ENCODE data around the gene LDAH. TPM values are rescaled to one million over a fixed set of nuclear protein-coding genes. Genes with fewer than 3 reads are reported as not detected.
A peak's percentile ranks its signal among the peaks of the same experiment; 100 is the strongest.

Gene LDAH
- polyA plus RNA-seq, 1 donor = 28.0 TPM

DNA sequence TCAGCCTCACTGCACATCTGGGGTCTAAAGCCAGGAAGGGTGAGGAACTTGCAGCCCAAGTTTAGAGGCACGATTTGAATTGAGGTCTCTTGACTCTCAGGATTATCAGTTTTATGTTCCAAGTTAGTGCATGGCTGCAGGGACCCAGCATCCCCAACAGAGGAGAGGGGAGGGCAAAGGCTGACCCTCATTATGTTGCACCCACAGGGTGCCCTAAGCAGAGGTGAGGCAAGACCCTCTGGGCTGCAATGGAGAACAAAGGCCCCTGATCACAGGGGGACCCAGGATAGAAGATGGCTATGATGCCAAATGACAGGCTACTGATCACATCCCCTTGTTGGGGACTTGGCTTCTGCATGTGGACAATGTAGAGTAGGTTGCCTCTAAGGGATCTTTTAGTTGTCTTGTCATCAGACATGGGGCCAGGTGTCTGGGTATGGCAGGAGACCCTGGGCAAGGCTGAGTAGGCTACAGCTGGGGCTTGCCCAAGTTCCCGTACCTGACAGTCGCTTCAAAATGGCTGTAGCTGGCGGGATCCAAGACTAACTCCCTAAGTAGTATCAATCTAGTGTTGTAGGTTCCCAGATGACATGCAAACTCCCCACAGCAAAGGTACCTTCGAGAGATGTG, 160.5 kb downstream of the LDAH start:
- Histone ChIP-seq H3K27me3 (ENCODE audit: control insufficient read depth, insufficient read depth, low read length) (peaks cover 78% of the 10 kb centered on the region), H3K27ac (ENCODE audit: low read length) (no peak overlapping the region), H3K9me3 (ENCODE audit: control insufficient read depth, low read depth, low read length) (peaks cover 6% of the 10 kb centered on the region), H3K36me3 (ENCODE audit: control insufficient read depth, insufficient read depth, low read length) (no peaks in the 10 kb centered on the region), H3K4me3 (ENCODE audit: low read length) (no peak overlapping the region), H3K4me1 (ENCODE audit: control insufficient read depth, insufficient read depth, low read length) (peaks cover 15% of the 10 kb centered on the region)
- no CpG with 5 or more reads among the region's 5 CpGs for WGBS (ENCODE audit: insufficient coverage, low lambda C conversion rate)
- no peak for DNase-seq

DNA sequence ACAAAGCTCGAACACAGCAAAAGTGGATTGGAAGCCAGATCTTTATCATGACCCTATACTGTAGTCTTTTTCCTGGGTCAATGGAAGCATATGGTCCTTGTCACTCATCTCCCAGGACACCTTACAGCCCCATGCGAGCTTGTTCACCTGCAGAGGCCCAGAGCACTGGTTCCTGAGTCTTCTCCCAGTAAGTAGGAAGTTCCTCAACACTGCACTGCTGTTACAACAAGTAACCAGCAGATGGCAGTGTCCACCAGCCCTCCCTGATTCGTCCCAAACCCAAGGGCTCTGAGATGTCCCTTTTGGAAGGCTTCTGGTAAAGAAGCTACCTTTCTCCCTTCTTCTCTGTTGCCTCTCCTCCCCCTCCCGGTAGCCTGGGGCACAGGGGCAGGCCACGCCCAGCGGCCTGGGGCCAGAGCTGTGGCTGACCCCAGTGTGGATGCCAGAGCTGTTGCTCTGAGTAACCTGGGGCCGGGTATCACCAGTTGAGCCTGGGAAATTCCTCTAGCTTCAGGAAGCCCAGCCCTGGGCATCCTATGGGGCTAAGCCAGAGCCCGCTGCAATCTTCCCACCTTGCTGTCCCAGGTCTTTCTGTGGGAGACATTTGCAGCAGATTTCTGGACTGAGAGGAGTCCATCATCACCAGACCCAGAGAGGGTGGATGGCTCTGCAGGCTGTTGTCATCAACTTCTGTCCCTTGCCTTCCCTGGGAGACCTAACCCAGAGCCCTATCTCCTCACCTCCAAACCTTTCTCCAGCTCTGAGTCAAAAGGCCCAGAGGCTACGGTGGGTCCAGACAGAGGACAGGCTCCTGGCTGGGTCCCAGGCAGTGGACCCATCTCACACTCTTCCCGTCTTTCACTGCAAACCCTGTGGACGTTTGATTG, 161.2 kb downstream of the LDAH start:
- Histone ChIP-seq H3K36me3 (ENCODE audit: control insufficient read depth, insufficient read depth, low read length) (no peaks in the 10 kb centered on the region), H3K27me3 (ENCODE audit: control insufficient read depth, insufficient read depth, low read length) (peaks cover 78% of the 10 kb centered on the region), H3K9me3 (ENCODE audit: control insufficient read depth, low read depth, low read length) (peaks cover 4% of the 10 kb centered on the region), H3K4me1 (ENCODE audit: control insufficient read depth, insufficient read depth, low read length) (peaks cover 15% of the 10 kb centered on the region), H3K27ac (ENCODE audit: low read length) (no peak overlapping the region), H3K4me3 (ENCODE audit: low read length) (no peak overlapping the region)
- peak; percentile 54 to 63 for DNase-seq
- 40% methylated on average over 2 of the region's 11 CpGs for WGBS (ENCODE audit: insufficient coverage, low lambda C conversion rate)

DNA sequence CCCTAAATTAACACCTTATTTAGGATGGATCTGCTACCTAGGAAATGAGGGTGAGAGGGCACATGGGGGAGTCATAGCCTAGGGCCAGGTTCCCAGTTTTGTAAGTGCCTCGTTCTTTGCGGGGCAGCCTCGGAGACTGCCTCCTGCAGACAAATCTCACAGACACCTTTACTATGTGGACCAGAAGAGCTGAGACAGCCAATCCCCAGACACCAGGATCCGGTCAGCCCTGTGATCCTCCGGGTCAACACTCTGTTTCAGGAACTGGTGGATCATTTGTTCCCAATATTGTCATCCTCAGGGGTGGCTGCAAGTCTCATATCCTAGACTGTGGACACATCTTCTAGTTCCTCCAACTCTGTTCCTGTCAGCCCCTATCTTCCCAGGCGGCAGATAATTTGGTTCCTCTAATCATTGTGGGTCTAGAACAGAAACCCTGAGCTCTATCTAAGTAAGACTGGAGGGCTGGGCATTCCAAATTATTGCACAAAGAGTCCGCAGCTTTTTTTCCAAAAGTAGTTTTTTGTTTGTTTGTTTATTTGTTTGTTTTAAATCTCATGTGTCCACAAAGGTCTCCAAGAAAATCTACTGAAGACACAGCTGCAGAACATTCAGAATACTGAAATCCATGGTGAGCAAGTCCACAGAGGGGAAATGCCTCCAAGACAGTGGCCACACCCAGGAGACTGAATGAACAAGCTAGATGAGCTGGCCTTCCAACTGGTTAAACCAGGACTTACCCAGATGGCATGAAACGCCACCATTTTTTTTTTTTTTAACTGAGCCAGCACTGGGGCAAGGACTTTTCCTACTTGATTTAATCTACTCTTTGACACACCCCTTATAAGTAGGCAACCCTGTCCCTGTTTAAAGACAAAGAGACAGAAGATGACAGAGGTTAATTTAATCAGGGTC, 162.1 kb downstream of the LDAH start:
- Histone ChIP-seq H3K9me3 (ENCODE audit: control insufficient read depth, low read depth, low read length) (peaks cover 3% of the 10 kb centered on the region), H3K4me3 (ENCODE audit: low read length) (no peak overlapping the region), H3K4me1 (ENCODE audit: control insufficient read depth, insufficient read depth, low read length) (peaks cover 8% of the 10 kb centered on the region), H3K36me3 (ENCODE audit: control insufficient read depth, insufficient read depth, low read length) (no peaks in the 10 kb centered on the region), H3K27me3 (ENCODE audit: control insufficient read depth, insufficient read depth, low read length) (peaks cover 74% of the 10 kb centered on the region), H3K27ac (ENCODE audit: low read length) (no peak overlapping the region)
- WGBS (ENCODE audit: insufficient coverage, low lambda C conversion rate) = 100% methylated on average over 1 of the region's 8 CpGs
- DNase-seq = no peak

DNA sequence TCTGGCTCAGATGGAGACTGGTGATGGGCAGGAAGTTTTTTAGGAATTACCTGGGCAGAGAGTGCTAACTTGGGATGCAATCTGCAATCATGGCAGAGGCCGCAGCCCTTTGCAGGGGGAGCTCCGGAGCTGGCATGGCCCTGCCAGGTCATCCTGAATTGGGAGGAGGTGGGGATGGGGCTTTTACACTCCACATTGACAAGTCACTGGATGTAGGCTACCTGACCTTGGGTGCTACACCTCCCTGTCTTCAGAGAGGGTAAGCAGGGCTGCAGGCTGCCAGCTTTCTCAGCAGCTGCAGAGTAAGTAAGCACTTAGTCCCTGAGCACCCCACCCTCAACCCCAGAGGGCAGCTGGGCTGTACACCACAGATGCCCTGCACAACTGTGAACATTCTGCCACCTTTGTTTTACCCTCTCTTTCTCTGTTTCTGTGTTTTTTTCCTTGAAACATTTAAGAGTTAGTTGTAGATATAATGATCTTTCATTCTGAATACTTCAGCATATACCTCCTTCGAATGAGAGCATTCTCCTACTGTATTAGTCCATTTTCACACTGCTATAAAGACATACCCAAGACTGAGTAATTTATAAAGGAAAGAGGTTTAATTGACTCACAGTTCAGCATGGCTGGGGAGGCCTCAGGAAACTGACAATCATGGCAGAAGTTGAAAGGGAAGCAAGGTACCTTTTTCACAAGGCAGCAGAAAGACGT, 165.2 kb downstream of the LDAH start:
- Histone ChIP-seq H3K4me1 (ENCODE audit: control insufficient read depth, insufficient read depth, low read length) (peaks cover 2% of the 10 kb centered on the region), H3K9me3 (ENCODE audit: control insufficient read depth, low read depth, low read length) (no peaks in the 10 kb centered on the region), H3K27ac (ENCODE audit: low read length) (no peak overlapping the region), H3K4me3 (ENCODE audit: low read length) (no peak overlapping the region), H3K36me3 (ENCODE audit: control insufficient read depth, insufficient read depth, low read length) (no peaks in the 10 kb centered on the region), H3K27me3 (ENCODE audit: control insufficient read depth, insufficient read depth, low read length) (peaks cover 48% of the 10 kb centered on the region)
- DNase-seq = no peak
- WGBS (ENCODE audit: insufficient coverage, low lambda C conversion rate) = 100% methylated on average over 1 of the region's 4 CpGs

DNA sequence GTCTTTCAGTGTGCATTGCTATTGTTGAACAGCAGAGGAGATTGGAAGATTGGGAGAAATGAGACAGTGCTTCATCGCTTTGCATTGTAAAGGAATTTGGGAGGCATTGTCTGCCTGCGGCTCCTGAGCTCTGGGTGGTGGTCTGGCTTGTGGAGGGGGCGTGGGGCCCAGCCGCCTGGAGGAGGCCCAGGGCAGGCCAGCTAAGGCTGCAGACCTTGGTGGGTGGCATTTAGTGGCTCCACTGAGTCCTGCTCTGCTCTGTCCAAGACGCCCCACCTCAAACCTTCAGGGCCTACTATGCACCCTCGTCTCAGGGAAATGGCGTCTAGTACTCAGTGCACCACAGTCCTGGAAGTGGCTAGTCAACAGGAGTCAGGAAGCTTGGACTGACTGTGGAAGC, 166.3 kb downstream of the LDAH start:
- no peak overlapping the region for H3K4me3 ChIP-seq (ENCODE audit: low read length)
- no peak overlapping the region for H3K27ac ChIP-seq (ENCODE audit: low read length)
- peaks cover 37% of the 10 kb centered on the region for H3K27me3 ChIP-seq (ENCODE audit: control insufficient read depth, insufficient read depth, low read length)
- no peaks in the 10 kb centered on the region for H3K9me3 ChIP-seq (ENCODE audit: control insufficient read depth, low read depth, low read length)
- WGBS (ENCODE audit: insufficient coverage, low lambda C conversion rate) = no CpG with 5 or more reads among the region's 7 CpGs
- DNase-seq = no peak
- H3K4me1 ChIP-seq (ENCODE audit: control insufficient read depth, insufficient read depth, low read length) = peaks cover 2% of the 10 kb centered on the region
- H3K36me3 ChIP-seq (ENCODE audit: control insufficient read depth, insufficient read depth, low read length) = no peaks in the 10 kb centered on the region

DNA sequence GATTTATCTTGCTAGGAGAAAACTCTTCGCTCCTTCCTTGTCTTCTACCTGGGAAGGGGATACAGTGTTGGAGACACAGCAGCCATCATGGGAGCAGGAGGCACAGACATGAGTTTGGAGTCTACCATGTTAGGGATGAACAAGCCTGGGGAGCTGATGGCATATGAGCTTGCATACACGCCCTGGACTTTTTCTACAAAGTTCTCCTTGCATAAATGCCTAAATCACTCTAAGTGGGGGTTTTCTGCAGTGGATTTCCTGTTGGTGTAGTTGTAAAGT, 168.4 kb downstream of the LDAH start:
- Histone ChIP-seq H3K9me3 (ENCODE audit: control insufficient read depth, low read depth, low read length) (no peaks in the 10 kb centered on the region), H3K27ac (ENCODE audit: low read length) (no peak overlapping the region), H3K27me3 (ENCODE audit: control insufficient read depth, insufficient read depth, low read length) (peaks cover 20% of the 10 kb centered on the region), H3K36me3 (ENCODE audit: control insufficient read depth, insufficient read depth, low read length) (no peaks in the 10 kb centered on the region), H3K4me3 (ENCODE audit: low read length) (no peak overlapping the region), H3K4me1 (ENCODE audit: control insufficient read depth, insufficient read depth, low read length) (peaks cover 13% of the 10 kb centered on the region)
- no peak for DNase-seq
- no CpG with 5 or more reads among the region's 2 CpGs for WGBS (ENCODE audit: insufficient coverage, low lambda C conversion rate)

DNA sequence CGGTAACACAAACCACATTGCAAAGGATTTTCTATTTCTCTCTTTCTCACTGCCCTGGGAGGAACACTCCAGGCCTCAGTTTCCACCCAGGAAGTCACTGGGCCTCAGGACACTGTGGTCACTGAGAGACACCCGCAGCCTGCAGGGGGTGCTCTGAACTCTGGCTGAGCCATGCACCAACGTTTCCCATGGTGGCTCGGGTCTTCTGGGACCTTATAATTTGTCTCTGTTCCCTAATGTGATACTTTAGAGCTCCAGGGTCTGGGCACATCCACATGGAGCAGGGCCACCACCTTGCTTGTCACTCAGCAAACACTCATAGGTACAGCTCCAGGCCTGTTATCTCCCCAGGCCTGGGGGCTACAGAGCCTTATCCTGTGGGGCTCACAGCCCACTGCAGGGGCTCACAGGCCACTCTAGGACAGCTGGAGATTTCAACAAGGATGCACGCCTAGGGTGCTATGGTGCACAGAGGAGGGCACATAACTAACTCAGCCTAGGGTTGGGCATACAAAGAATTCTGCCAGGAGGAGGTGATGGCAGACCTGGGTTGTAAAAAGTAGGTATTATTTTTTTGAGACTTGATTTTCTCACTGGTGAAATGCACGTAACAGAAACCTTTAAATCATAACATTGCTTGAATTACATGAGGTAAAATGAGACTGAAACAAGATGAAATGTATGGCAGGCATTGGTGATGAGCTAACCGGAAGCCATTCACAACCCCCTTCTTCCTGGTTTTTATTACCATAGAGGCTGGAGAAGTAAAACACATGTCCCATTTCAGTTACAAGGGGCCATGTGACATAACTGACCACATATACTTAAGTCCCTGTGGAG, 169.0 kb downstream of the LDAH start:
- Histone ChIP-seq H3K27ac (ENCODE audit: low read length) (no peak overlapping the region), H3K27me3 (ENCODE audit: control insufficient read depth, insufficient read depth, low read length) (peaks cover 19% of the 10 kb centered on the region), H3K36me3 (ENCODE audit: control insufficient read depth, insufficient read depth, low read length) (no peaks in the 10 kb centered on the region), H3K4me3 (ENCODE audit: low read length) (no peak overlapping the region), H3K4me1 (ENCODE audit: control insufficient read depth, insufficient read depth, low read length) (peaks cover 16% of the 10 kb centered on the region), H3K9me3 (ENCODE audit: control insufficient read depth, low read depth, low read length) (no peaks in the 10 kb centered on the region)
- no peak for DNase-seq
- WGBS (ENCODE audit: insufficient coverage, low lambda C conversion rate) = 86% methylated on average over 1 of the region's 7 CpGs

DNA sequence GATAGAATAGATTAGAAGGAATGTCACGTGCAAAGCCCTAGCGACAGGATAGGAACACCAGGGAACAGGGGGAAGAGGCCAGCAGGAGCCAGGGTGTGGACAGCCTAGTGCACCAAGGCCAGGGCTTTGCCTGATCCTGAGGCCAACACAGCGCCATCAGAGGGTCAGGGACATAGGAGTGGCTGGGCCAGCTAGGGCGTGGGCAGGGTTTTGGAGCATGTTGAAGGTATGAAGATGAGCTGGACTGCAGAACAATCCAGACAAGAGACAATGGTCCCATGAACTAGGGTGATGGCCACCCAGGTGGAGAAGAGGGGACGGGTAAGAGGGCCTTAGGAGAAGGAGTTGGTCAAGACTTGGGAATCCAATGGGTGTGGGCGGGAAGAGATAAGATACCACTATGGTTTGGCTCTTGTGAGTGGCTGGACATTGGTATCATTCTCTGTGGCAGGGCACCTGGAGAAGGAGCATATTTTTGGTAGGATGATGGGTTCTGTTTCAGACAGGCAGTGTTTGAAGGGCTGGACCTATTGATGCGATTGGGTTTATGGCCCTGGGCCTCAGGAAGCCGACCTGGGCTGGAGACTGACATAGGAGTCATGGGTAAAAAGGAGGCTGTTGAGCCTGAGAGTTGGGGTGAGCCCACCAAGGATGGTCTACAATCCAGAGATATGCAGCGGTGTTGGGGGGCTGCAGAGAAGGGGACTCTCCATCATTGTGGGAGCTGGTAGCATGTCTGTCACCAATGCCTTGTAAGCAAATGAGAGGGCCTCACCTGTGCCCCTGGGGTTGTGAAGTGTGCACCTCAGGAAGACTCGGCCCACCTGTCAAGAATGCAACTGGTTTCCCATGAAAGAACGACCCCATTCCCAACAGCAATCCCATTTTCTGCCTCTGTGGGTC, 170.0 kb downstream of the LDAH start:
- 100% methylated on average over 2 of the region's 11 CpGs for WGBS (ENCODE audit: insufficient coverage, low lambda C conversion rate)
- H3K27ac ChIP-seq (ENCODE audit: low read length) = no peak overlapping the region
- peaks cover 17% of the 10 kb centered on the region for H3K27me3 ChIP-seq (ENCODE audit: control insufficient read depth, insufficient read depth, low read length)
- no peaks in the 10 kb centered on the region for H3K36me3 ChIP-seq (ENCODE audit: control insufficient read depth, insufficient read depth, low read length)
- DNase-seq = no peak
- no peaks in the 10 kb centered on the region for H3K9me3 ChIP-seq (ENCODE audit: control insufficient read depth, low read depth, low read length)
- H3K4me1 ChIP-seq (ENCODE audit: control insufficient read depth, insufficient read depth, low read length) = peaks cover 24% of the 10 kb centered on the region
- H3K4me3 ChIP-seq (ENCODE audit: low read length) = no peak overlapping the region

DNA sequence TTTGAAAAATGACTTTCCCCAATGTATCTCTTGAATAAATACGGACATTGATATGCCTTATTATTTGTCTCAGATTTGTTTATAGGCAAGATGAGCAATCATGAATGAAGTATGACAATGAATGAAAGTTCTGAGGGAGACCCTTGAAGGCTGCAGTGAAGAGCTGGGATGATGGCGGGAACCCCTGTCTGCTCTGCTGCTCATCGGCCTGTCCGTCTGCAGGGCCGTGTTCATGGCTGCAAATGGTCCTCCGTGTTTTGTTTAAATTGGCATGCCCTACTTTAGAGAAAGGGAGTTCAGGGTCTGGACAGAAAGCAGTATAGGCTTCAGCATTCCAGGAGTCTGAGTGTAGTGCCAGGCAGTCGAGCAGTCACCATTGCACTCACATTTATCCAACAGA, 170.8 kb downstream of the LDAH start:
- Histone ChIP-seq H3K4me3 (ENCODE audit: low read length) (no peak overlapping the region), H3K27ac (ENCODE audit: low read length) (no peak overlapping the region), H3K27me3 (ENCODE audit: control insufficient read depth, insufficient read depth, low read length) (peaks cover 12% of the 10 kb centered on the region), H3K9me3 (ENCODE audit: control insufficient read depth, low read depth, low read length) (no peaks in the 10 kb centered on the region), H3K4me1 (ENCODE audit: control insufficient read depth, insufficient read depth, low read length) (peaks cover 27% of the 10 kb centered on the region), H3K36me3 (ENCODE audit: control insufficient read depth, insufficient read depth, low read length) (no peaks in the 10 kb centered on the region)
- DNase-seq = no peak
- no CpG with 5 or more reads among the region's 7 CpGs for WGBS (ENCODE audit: insufficient coverage, low lambda C conversion rate)

All from large intestine (tissue), 3 donors.